ENCODE results near the gene ZNF343.

DNA sequence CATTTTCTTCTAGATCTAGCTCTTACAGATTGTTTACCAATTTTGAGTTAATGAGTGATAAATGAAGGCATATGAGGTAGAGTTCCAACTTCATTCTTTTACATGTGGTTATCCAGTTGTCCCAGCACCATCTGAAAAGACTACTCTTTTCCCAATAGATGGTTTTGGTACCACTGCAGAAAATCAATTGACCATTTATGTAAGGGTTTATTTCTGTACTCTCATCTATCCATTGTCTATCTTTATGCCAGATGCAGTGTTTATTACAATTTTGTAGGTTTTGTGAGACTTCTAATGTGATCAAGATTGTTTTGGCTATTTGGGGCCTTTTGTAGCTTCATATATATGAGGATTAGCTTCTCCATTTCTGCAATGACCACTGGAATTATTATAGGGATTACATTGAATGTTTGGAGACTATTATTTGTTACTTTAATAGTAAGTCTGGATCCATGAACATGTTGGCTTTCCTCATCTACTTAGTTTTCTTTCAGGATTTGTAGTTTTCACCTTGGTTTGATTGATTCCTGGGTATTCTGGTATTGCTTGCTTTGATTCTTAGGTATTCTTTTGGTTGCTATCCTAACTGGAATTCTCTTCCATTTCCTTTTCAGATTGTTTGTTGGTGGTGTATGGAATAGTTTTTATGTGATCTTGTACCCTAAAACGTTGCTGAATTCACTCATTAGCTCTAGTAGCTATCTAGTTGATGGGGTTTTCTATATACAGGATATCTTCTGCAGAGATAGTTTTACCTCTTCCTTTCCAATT, 48.5 kb downstream of the ZNF343 start:
- TF ChIP-seq CTCF (IDR thresholded peaks at IDR 0.05; ENCODE audit: poor library complexity) = no peak
- no peak for TF ChIP-seq EZH2 (IDR thresholded peaks at IDR 0.05; ENCODE audit: borderline replicate concordance)
- no peak for TF ChIP-seq EZH2phosphoT487 (IDR thresholded peaks at IDR 0.05; ENCODE audit: low read depth, severe bottlenecking, unreplicated experiment)

Data from hepatocyte (in vitro differentiated cells).